NCI-H2029 (cell line): ENCODE data around the gene ONECUT1.

Source experiments
- DNase-seq: peaks from one replicate; lab custom pipeline; 2025; lab: John Stamatoyannopoulos, UW

The ONECUT1 gene

DNA sequence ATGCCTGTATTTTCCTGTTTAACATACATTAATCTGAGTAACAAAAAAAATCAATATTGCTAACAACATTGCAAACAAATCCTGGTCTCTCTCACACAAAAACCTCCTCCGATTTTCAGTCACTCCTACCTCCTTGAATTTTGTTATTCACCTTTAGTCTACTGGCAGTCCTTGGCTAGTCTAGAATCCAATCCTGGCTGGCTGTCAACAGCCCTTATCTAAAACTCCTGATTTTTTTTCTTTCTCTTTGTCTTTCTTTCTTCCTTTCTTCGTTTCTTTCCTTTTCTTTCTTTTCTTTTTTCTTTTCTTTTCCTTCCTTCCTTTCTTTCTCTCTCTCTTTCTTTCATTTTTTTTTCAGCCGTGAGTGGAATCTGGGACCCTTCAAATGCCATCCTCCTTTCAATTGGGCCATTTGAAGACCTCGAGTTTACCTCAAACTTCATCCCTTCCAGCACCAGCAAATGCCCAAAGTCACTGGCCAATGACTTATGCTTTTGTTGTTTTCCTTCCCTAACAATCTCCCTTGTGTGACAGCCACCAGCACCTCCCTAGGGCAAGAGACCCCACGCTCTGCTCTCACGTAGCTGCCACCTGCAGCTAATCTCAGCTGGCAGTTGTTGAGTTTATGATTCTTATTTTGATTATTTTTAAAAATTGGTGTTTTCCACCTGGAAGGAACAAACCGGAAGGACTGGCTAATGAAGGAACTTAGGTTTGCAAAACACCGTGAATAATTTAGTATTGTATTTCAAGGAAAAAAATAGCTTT, 6.8 kb upstream of the ONECUT1 start:
- no peak for DNase-seq

DNA sequence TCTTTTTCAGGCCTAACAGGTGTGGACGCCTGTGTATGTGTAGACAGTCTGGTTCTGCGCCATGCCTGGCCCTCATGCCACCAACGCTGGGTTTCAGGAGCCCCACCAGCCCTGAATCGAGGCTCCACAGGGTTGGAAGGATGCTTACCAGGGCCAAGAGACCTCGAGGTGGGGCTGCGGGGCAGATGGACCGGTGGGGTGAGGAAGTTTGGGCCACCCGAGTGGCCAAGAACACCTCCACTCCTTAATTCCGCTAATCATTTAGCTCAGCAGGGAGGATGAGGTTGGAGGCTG, 6.0 kb upstream of the ONECUT1 start:
- DNase-seq = no peak

DNA sequence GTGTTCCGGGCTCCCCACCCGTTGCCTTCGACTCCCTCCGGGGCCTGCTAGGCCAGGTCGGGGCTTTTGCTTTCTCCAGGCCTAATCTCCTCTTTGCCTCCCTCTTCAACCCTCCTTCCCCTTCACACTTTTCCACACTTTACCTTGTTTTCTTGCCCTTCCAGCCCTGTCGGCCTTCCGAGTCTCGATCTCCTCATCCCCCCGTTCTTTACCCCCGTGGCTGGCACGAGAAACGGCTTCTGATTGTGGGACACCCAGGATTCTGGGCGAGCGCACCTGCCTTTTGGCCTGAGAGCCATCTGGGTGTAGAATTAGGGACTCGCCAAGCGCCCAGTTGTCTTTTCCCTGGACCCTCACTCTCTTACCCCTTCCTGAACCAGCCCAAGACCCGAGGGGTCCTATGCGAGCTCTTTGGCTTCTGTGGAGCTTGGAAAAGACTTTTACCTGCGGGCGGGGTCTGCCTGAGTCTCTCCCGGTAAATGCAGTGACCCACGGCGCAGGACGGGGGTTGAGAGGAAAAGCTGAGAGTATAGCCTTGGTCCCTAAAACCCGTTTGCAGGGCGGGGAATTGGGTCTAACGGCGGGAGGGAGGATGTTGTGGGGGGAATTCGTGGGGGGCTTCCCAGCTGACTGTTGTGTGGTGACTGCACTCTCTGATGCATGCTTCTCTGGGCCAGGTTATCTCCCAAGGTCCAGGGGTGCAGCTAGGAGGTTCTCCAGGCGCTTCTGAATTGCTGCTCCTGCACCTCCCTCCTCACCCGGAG, 5.5 kb upstream of the ONECUT1 start:
- DNase-seq = no peak

DNA sequence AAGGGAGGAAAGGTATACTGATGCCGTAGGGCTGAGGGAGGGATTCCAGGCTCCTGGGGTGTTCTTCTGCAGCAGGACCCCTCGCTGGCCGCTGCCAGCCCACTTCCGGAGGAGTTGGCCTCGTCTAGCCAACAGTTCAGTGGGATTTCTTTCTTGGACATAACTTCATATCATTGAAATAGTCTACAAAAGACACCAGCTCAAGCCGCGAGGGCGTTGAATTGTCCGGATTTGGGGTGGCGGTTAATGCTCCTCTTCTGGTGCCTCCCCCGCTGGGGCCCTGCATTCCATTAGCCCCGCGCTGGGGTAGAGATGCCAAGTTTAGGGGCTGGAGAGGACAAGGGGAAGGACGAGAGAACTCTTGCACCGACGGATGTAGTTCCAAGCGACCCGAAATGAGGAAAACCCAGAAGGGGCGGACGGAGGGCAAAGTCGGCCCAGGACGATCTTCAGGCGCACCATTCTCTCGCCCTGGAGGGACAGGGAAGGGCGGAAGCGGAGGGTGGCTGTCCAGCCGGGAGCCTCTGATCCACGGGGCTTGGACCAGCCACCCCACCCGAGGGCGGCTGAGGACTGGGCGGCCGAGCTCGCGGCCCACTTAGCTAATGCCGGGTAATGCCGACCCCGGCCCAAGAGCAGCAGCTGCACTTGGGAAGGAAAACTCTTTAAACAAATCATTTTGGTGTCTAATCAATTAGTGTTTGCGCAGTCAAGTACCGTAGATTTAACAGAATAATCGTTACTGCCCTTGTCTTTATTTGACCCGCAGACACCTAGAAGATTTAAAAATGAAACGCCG, 4.7 kb upstream of the ONECUT1 start:
- DNase-seq = no peak

DNA sequence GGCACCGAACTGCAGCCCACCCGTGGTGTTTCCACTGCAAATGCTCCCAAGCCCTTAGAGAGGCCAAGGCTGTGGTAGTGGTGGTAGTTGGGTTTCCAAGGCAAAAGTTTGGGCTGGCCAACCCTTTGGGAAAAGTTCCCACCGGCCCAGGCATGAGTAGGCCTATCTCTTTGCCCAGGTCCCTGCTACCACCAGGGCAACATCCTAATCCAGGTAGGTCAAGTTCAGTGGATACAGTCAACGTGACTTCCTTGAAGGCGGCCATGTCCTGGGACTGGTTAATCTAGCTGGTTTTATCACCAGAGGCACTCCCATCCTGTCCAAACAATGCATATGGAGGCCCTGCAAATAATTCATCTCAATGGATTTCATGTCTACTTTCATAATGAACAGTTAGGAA, 1.6 kb upstream of the ONECUT1 start:
- DNase-seq = no peak

DNA sequence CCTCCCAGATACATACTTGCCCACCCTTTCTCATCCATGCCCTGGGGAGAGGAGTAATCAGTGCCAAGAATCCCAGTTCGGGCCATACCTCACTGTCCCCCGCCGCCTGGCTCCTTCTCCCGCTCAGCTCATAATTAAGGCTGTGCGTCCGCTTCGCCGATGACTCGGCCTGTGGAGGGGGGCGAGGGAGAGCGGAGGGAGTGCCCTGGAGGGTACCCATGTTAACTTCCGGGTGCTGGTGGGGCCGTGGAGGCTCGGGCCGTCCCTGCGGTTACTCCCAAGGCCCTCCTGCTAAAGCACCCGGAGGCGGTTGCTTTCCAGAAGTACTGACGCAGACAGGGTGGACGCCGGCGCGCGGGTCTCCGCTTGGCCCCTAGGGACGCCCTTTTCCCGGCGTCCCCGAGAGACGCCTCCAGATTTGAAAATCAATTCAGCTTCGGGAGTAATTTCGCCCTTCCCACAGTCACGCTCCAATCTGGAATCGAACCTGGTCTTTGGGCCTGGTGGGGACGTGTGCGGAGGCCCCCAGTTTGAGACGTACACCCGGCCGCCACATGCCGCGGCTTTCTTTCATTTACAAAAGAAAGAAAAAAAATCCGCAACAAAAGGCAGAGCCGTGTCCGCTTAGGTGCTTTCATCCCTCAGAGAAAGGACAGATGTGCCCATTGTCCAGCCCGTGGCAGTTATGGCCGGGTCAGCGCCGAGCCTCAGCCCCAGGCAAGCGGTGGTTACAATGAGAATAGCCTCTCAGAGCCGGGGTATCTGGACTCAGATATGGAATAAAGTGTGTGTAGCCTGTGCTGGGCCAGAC, 1.0 kb upstream of the ONECUT1 start:
- DNase-seq = no peak

DNA sequence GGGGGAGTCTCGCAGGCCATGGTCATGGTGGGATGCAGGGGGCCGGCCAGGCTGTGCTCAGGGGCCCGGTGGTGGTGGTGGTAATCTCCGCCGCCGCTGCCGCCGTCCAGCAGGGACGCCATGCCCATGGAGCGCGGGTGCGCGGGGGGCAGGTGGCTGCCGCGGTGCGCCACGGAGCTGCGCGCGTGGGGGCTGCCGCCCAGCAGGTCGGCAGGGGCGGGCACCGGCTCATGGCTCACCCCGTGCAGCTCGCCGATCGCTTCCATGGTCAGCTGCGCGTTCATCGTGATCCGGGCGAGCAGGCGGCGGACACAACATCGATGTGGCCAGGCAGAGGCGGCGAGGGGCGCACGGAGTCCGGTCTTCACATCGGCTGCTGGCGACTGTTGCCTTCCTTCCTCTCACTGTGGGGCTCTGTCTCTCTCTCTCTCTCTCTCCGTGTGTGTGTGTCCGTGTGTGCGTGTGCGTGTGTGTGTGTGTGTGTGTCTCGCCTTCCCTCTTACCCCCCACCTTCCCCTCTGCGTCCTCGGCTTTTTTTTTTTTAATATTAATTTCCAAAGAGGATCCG, 451 bp downstream of the ONECUT1 start:
- DNase-seq = no peak

DNA sequence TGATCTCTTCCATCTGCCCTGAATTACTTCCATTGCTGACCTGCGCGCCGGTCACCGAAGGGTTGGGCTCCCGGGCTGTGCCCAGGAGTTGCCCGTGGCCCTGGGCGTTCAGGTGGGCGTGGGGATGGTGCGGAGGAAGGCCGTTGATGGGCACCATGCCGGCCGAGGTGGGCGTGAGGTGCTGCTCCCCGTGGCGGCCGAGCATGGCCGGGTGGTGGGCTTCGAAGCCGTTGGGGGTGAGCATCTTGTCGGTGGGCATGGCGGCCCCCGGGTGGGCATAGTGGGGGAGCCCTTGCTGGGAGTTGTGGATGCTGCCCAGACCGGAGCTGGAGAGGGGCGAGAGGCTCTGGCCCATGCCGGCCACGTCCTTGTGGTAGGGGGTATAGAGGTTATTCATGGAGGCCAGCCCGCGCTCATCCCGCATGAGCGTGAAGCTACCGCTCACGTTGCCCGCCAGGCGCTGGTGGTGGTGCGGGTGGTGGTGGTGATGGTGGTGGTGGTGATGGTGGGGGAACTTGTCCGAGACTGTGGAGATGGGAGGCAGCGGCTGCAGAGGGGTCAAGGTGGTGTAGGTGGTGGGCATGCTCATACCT, 1.0 kb downstream of the ONECUT1 start:
- no peak for DNase-seq

DNA sequence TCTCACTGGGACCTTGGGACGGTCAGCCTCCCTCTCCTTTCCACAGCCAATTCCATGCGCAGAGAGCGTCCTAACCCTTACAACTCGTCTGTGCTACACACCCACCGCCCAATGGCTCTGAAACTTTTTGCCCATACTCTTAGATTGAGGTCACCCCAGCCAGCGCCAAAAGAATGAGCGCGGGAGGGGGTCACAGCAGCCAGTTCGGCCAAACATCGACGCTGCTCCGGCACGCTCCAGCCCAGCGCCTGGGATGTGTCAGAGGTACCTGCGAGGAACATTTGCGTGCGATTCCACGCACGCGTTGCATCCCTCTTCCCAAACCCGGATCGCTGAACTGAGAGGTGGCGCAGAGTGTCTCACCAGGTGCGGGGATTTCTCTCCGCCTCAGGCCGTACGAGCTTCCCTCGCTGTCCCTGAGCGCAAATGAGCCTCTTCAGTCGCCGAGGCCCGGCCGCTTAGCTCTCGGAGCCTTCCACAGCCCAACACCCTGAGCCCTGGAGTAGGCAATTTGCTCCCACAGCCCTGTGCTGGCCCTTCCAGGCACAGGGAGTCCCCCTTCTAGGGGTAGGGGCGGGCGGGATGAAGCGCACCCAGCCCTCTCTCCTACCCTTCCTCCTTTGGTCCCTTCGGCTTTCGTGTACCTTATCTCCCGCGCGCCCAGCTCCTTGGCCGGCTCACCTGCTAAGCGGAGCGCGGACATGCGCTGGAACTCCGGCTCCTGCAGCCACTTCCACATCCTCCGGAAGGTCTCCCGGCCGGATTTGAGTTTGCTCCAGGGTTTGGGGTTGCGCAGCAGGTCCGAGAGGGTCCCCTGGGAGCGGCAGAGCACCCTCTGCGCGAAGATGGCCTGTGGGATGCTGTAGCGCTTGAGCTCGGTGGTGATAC, 1.8 kb downstream of the ONECUT1 start:
- DNase-seq = no peak

DNA sequence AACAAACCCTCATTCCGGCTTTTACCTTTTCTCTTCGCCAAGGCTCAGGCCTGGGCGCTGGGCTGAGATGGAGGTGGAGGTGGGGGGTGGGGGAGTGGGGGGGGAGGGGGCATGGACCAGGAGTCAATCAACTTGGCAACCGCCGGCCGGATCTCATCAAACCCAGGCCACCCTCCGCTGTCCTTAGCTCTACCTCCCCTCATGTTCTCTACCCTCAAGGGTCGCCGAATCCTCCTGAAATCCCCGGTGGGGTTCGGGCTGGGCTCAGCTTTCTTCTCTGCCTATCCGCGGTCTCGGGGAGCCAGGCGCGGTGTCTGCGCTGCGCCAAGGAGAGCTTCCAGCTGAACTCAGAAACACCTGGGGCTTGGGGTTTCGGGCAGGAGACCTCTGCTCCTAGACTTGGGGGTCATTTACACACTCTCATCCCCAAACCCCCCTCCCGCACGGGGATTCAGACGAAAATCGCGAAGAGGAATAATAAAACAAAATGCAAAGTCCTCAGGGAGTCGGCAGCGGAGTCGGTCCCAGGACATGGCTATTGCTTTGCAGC, 2.5 kb downstream of the ONECUT1 start:
- DNase-seq = no peak

DNA sequence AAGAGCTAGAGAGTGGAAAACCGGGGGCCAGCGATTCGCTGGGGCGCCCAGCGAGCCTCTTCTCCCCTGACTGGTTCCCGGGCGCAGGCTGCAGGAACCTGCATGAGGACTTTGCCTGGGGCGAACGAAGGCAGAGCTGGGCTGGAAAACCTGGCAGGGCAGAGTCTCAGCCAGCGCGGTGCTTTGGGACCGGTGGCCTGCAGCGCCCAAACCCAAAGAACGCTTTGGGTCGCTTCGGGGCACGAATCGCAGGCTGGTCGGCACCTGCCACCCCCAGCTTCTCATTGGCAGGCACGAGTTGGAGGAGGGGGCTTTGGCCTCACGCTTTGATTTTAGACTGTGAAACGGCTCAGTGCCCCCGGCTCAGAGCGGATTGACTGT, 3.0 kb downstream of the ONECUT1 start:
- no peak for DNase-seq

DNA sequence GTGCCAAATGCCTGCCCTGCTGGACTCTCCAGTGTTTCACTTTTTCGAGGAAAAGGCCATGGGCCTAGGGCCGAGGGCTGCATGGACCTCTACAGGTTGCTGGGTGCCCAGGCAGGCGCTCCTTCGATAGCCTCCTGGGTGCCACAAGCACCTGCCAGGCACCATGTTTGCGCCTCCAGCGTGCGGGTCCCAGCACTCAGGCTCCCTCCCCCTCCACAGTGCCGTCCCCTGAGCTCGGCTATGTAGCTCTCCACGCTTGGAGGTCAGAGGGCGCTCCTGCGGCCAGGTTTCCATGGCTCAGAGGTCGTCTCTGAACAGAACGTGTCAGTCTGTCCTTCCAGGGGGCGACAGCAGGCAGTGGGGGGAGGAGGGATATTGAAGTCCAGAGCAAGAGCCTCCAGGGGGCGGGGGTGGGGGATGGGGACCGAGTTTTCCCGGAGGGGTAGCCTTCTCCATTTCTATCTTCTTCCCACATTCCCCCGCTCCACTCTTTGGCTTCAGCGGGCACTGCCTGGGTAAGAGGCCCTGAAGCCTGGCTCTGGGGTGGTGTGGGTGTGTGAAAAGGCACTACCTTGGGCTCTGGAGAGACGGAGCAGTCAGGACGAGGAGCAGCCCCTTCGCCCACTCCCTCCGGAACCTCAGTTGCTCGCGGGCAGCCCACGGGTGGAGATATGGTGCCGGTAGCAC, 3.6 kb downstream of the ONECUT1 start:
- no peak for DNase-seq

DNA sequence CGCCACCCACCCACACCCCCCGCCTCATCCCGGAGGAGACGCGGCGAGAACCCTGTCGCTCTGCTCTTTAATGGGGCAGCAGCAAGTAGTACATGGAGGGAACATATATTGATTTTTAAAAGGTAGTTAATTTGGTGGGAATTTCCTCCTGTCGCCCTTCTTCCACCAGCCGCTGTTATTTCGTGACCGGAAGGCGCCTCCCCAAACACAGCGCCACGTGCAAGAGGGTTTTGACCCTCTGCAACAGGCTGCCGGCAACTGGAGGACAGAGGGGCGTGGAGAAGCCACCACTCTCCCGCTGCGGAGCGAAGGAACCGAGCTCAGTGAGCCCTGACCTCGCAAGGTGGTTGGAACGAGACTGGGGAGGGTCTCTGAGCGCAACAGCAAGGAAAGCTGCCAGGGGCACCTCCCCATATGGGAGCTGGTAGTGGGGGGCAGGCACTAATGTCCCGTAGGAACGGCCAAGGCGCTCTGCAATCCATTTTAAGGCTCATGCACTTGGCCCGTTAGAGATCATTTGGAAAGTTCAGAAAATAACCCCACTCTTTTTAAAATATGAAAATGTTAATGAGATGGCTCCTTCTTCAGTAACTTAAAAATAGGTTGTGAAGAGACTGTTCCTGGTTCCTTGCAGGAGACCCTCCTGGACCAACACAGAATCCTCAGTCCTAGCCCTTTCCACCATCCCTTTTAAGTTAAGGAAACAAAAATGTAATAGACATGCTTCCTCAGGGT, 4.3 kb downstream of the ONECUT1 start:
- DNase-seq = no peak

DNA sequence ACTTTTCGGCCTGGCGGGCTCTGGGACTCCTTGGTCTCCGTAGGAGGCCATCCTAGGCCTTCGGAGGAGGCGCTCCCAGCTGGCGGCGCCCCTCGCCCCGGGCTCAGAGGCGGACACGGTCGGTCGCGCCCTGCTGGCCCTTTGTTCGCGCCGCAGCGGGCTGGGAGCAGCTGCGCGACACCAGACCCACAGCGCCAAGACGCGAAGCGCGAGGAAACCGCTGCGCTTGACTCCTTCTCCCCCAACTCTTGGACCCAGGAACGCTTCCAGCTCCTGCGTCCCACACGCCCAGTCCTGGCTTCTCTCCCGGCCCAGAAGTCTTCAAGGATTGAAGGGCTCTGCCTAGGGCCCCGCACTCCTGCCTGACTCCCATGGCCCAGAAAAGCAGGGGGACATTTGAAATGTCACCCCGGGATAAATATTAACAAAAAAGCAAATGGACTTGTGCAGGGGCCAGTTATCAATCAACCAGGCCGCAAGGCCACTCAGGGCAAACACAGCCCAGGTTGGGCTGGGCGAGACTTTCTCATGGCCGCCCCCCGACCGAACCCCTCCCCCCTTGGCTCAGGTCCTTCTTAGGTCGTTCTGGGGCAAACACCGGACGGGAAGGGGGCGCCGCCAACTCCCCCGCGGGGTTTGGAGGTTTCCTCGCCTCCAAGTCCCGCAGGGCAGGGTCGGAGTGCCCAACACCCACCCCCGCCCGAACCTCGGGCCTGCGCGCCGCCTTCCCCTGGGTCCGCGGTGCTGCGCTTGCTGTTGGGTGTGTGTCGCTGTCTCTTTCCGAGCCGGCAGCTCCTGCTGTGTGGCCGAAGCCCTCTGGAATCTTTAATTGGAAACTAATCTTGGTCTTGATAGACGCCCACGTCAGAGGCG, 5.1 kb downstream of the ONECUT1 start:
- DNase-seq = no peak

DNA sequence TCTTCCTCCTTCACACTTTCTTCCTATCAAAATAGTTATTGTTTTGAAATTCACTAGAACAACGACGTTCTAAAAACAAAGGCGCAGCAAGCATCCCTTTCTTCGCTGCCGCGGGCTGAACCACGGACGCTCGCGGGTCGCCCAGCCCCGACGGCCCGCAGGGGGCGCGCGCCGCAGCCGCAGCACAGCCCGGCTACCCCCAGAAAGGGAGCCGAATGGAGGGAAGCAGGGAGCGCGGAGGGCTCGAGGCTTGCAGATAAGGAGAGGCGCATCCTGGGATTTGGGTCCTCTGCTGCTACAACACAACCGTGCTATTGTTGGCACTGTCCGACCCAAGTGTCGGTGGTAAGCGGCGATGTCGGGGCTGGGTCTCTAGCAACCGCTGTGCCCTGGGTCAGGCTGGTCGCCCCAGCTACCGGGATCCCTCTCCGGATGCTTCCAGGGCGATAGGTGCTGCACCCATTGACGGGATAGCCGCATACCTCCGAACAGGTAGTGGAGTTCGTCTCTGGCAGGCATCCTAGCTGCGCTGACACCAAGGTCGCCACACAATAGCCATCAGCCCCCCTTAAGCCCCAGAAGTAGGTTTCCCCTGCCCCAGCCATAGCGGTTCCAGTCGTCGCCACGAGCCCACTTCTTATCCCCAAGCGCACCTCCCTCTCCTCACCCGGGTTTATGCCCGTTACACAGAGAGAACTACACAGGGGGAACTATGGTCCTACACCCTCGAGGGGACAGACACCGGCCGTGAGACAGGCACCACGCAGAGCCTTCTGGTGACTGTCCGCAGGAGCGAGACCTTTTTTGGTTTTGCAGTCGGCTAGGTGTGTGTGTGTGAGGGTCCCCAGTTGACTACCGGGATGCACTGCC, 6.0 kb downstream of the ONECUT1 start:
- DNase-seq = no peak

DNA sequence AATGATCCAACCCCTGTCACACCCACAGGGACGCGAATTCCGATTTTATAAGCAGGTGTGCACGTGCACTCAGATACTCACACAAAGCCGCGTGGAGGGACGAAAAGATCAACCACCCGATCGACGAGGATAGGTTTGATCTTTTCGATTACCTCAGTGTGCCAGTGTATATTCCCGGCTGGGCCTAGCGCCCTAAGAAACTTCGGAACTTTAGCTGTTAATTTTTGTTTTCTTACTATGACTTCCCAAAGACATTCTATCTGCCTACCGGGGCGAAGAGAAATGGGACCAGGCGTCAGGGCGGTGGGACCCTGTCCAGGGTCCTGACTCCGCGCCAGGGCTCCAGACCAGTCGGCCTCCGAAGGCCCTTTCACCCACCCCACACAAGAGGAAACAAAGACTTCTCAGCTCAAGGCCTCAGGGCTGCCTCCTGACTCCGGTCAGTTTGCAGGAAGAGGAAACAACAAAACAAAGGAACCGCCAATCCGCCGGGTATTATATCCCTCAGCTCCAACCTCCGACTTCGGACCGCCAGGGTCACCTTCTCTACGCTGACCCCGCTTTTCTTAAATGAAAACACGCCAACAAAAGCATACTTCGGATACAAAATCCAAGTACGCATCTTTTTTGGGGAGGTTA, 6.8 kb downstream of the ONECUT1 start:
- DNase-seq = no peak
